RWPE2 (cell line): ENCODE data around the gene STK11.

Experiments
- ATAC-seq: fragments of 200-7000 bp; cut with Tn5 transposase; 3 replicates; pipeline ENCODE4 v1.9.1; 2021; ENCODE audit warnings: low read depth
- DNase-seq: peaks from one replicate; pipeline ENCODE4 v3.0.0-alpha.2; 2020; ENCODE audit warnings: low spot score
- H3K27ac ChIP-seq: fragments of 450-650 bp; 2 replicates; pipeline ENCODE4 v1.5.1; 2017; ENCODE audit warnings: mild to moderate bottlenecking; ENCODE audit not compliant: poor library complexity, severe bottlenecking
- H3K27me3 ChIP-seq: fragments of 250-450 bp; sonication (Bioruptor Pico); 2 replicates; pipeline ENCODE4 v1.5.1; 2021; ENCODE audit warnings: mild to moderate bottlenecking, moderate library complexity; ENCODE audit not compliant: insufficient read depth, poor library complexity, severe bottlenecking
- H3K36me3 ChIP-seq: fragments of 250-450 bp; sonication (Bioruptor Pico); 2 replicates; pipeline ENCODE4 v1.5.1; 2020; ENCODE audit warnings: low read depth, mild to moderate bottlenecking, moderate library complexity
- H3K4me1 ChIP-seq: fragments of 250-450 bp; sonication (Bioruptor Pico); 2 replicates; pipeline ENCODE4 v1.5.1; 2021; ENCODE audit warnings: mild to moderate bottlenecking, moderate library complexity; ENCODE audit not compliant: insufficient read depth, poor library complexity, severe bottlenecking
- H3K4me3 ChIP-seq: fragments of 250-450 bp; sonication (Bioruptor Pico); 2 replicates; pipeline ENCODE4 v1.5.1; 2021; ENCODE audit warnings: mild to moderate bottlenecking, moderate library complexity; ENCODE audit not compliant: severe bottlenecking
- H3K9me3 ChIP-seq: fragments of 250-450 bp; sonication (Bioruptor Pico); 2 replicates; pipeline ENCODE4 v1.5.1; 2021; ENCODE audit warnings: mild to moderate bottlenecking, moderate library complexity; ENCODE audit not compliant: severe bottlenecking
- TF ChIP-seq, protein P1 (sequence below): fragments of 450-650 bp; IDR thresholded peaks from one replicate; pipeline ENCODE4 v1.5.1; 2017; ENCODE audit warnings: mild to moderate bottlenecking, moderate library complexity; ENCODE audit not compliant: poor library complexity, severe bottlenecking

Gene STK11

GRCh38 chr19:1224047-1224825, 18.7 kb downstream of the STK11 start:
- no peak for DNase-seq
- Histone ChIP-seq H3K9me3 (no peaks in the 10 kb centered on the region), H3K4me1 (no peaks in the 10 kb centered on the region), H3K27ac (no peak overlapping the region), H3K36me3 (peaks cover 29% of the 10 kb centered on the region), H3K27me3 (no peaks in the 10 kb centered on the region), H3K4me3 (no peak overlapping the region)
- TF ChIP-seq, protein P1, sequence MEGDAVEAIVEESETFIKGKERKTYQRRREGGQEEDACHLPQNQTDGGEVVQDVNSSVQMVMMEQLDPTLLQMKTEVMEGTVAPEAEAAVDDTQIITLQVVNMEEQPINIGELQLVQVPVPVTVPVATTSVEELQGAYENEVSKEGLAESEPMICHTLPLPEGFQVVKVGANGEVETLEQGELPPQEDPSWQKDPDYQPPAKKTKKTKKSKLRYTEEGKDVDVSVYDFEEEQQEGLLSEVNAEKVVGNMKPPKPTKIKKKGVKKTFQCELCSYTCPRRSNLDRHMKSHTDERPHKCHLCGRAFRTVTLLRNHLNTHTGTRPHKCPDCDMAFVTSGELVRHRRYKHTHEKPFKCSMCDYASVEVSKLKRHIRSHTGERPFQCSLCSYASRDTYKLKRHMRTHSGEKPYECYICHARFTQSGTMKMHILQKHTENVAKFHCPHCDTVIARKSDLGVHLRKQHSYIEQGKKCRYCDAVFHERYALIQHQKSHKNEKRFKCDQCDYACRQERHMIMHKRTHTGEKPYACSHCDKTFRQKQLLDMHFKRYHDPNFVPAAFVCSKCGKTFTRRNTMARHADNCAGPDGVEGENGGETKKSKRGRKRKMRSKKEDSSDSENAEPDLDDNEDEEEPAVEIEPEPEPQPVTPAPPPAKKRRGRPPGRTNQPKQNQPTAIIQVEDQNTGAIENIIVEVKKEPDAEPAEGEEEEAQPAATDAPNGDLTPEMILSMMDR = no peak
- no peak for ATAC-seq

DNA sequence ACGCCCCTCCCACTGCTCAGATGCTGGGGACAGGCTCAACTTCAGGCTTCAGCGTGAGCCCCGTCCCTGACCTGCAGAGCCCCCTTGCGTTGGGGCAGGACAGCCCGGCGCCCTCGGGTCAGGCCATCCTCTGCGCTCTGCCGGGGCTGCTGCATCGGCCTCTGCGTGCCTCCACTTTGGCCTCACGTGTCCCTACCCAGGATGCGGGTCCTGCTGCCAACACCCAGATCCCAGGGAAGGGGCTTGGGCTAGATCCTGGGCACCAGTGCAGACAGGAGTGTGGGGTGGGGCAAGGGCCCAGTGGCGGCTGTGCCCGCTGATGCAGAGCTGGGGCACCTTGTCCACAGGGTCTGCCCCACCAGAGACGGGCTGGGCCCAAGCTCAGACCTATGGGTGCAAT, 19.3 kb downstream of the STK11 start:
- TF ChIP-seq, protein P1 = no peak
- H3K4me3 ChIP-seq = no peak overlapping the region
- H3K27ac ChIP-seq = no peak overlapping the region
- ATAC-seq = no peak
- no peak for DNase-seq
- H3K4me1 ChIP-seq = no peaks in the 10 kb centered on the region
- H3K27me3 ChIP-seq = no peaks in the 10 kb centered on the region
- H3K9me3 ChIP-seq = no peaks in the 10 kb centered on the region
- peaks cover 29% of the 10 kb centered on the region for H3K36me3 ChIP-seq

DNA sequence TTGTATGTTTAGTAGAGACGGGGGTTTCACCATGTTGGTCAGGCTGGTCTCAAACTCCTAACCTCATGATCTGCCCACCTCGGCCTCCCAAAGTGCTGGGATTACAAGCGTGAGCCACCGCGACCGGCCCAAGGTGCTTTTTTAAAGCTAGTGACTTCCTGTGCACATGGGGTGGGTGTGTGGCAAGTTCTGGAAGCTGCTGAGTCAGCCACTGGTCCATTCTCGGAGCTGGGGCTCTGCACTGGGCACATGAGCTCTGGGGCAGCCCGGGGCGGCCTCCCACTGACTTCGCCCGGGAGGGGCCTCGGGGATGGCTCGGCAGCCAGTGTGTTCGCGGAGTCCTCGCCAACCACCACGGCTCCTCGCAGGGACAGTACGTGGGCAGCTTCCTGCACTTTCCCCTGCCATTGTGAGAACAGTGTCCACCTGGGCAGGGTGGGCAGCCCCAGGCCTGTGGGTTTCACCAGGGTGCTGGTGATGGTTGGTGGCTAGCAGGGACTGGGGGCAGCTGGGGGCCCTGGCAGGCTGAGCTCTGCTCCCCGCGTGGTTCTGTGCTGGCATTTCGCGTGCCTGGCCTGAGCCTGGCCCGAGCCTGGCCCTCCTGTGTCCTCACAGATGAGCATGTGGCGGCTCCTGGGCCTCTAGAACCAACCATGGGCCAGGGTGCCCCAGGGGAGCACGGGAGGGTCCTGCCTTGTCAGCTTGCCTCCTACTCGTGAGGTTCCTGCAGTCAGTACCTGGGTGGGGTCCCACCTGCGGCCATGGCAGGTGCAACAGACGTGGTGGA, 20.1 kb downstream of the STK11 start:
- ATAC-seq = peak; percentile 19; the same call in 2 of the 3 replicates
- Histone ChIP-seq H3K27me3 (no peaks in the 10 kb centered on the region), H3K4me1 (no peaks in the 10 kb centered on the region), H3K27ac (no peak overlapping the region), H3K36me3 (peaks cover 27% of the 10 kb centered on the region), H3K9me3 (no peaks in the 10 kb centered on the region), H3K4me3 (no peak overlapping the region)
- TF ChIP-seq, protein P1 = no peak
- no peak for DNase-seq

- H3K4me3 ChIP-seq = no peak overlapping the region
- DNase-seq (no peak), ATAC-seq (no peak)
- H3K4me1 ChIP-seq = no peaks in the 10 kb centered on the region
- peaks cover 21% of the 10 kb centered on the region for H3K36me3 ChIP-seq
- H3K9me3 ChIP-seq = no peaks in the 10 kb centered on the region
- no peaks in the 10 kb centered on the region for H3K27me3 ChIP-seq
- TF ChIP-seq, protein P1 = no peak
- H3K27ac ChIP-seq = no peak overlapping the region
Measured at GRCh38 chr19:1226227-1226518, 20.6 kb downstream of the STK11 start.
